Upper lobe of right lung (tissue), 1 donor: Measurements from ENCODE around the gene STATH. TPM values are rescaled to one million over a fixed set of nuclear protein-coding genes. Genes with fewer than 3 reads are reported as not detected.
"Not testable (repeated sequence)": the region's sequence is repeated elsewhere in the genome, so short reads cannot be mapped to it uniquely, and the experiment has no call there.

ENCODE experiments used
- ATAC-seq: fragments of 200-7000 bp; cut with Tn5 transposase; one replicate; pipeline ENCODE4 v1.9.1; 2020; ENCODE audit warnings: mild to moderate bottlenecking, moderate library complexity
- DNase-seq: peaks from one replicate; pipeline ENCODE4 v3.0.0-alpha.2; 2020
- H3K27ac ChIP-seq: fragments of 200-600 bp; one replicate; pipeline ENCODE4 v1.8.0; 2022
- H3K27me3 ChIP-seq: fragments of 200-600 bp; one replicate; pipeline ENCODE4 v1.8.0; 2022; ENCODE audit warnings: mild to moderate bottlenecking
- H3K36me3 ChIP-seq: fragments of 200-600 bp; one replicate; pipeline ENCODE4 v1.8.0; 2022
- H3K4me1 ChIP-seq: fragments of 200-600 bp; one replicate; pipeline ENCODE4 v1.8.0; 2022
- H3K4me3 ChIP-seq: fragments of 200-600 bp; one replicate; pipeline ENCODE4 v1.8.0; 2022; ENCODE audit warnings: mild to moderate bottlenecking
- H3K9me3 ChIP-seq: fragments of 200-600 bp; one replicate; pipeline ENCODE4 v1.8.0; 2022
- intact Hi-C: fragments of 100-400 bp; cut with DNase I; formaldehyde crosslinking; loops from one replicate; pipeline ENCODE4 v1.11.0; 2022
- total RNA-seq: library from RNA; stranded (reverse); fragmentation: NEBNext Ultra II Directional; extraction: Animal tissue kit (Norgen Biotek cat#: 25700); gene quantifications from one replicate; pipeline ENCODE4 v1.2.1, GENCODE V29; 2021
- TF ChIP-seq, protein P1 (sequence below): fragments of 200-600 bp; IDR thresholded peaks from one replicate; pipeline ENCODE4 v1.8.0; 2022; ENCODE audit warnings: antibody characterized with exemption
- donor health status: DM: no; HTN: yes; CAD: no; lungs with severe emphysema.

The STATH gene
- total RNA-seq, 1 donor from 2014 or later = not detected

DNA sequence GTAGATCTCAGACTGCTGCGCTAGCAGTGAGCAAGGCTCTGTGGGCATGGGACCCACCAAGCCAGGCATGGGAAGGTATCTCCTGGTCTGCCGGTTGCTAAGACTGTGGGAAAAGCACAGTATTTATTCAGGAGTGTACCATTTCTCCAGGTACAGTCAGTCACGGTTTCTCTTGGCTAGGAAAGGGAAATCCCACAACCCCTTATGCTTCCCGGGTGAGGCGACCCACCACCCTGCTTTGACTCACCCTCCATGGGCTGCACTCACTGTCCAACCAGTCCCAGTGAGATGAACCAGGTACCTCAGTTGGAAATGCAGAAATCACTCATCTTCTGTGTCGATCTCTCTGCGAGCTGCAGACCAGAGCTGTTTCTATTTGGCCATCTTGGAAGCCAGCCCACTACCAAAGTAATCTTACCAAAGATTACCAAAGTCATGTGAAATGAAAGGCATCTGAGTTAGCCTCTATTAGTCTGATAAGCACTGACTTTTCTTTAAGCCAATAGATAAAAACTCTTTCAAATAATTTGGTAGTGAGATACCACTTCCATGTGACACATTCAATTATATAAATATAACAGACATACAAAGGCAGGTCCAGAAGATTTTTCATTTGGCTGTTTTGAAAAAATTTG is 46.0 kb downstream of the STATH start:
- H3K4me3 ChIP-seq = no peak overlapping the region
- peaks cover 4% of the 10 kb centered on the region for H3K9me3 ChIP-seq
- no peaks in the 10 kb centered on the region for H3K36me3 ChIP-seq
- DNase-seq (no peak), ATAC-seq (no peak)
- TF ChIP-seq, protein P1, sequence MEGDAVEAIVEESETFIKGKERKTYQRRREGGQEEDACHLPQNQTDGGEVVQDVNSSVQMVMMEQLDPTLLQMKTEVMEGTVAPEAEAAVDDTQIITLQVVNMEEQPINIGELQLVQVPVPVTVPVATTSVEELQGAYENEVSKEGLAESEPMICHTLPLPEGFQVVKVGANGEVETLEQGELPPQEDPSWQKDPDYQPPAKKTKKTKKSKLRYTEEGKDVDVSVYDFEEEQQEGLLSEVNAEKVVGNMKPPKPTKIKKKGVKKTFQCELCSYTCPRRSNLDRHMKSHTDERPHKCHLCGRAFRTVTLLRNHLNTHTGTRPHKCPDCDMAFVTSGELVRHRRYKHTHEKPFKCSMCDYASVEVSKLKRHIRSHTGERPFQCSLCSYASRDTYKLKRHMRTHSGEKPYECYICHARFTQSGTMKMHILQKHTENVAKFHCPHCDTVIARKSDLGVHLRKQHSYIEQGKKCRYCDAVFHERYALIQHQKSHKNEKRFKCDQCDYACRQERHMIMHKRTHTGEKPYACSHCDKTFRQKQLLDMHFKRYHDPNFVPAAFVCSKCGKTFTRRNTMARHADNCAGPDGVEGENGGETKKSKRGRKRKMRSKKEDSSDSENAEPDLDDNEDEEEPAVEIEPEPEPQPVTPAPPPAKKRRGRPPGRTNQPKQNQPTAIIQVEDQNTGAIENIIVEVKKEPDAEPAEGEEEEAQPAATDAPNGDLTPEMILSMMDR = no peak
- H3K4me1 ChIP-seq = no peaks in the 10 kb centered on the region
- no peaks in the 10 kb centered on the region for H3K27me3 ChIP-seq
- no peak overlapping the region for H3K27ac ChIP-seq
- intact Hi-C loops = no loop called here

DNA sequence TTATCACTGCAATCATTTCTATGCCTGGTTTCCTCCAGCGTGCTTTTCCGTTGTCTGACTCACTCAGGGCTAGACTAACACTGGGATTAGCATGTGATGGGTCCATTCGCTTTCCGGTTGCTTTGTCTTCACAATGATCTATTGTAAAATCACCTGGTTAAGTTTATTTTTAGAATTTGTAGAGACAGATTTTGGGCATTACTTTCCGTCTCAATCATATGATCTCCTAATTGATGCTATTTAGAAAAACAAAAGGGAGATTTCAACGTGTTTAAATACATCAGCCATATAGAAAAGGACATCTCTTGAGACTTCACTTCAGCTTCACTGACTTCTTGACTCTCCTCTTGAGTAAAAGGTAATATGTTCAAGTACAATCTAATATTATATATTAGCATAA is 54.4 kb downstream of the STATH start, which contains the start of gene HTN1:
HTN1 (plus strand) TSS at position 301 of the 400 bp plus-strand sequence. CDS start 2,639 bp downstream, outside the sequence.
- H3K4me1 ChIP-seq, H3K27ac ChIP-seq, DNase-seq, H3K36me3 ChIP-seq, ATAC-seq, H3K4me3 ChIP-seq, H3K9me3 ChIP-seq, intact Hi-C loops, H3K27me3 ChIP-seq: not testable (repeated sequence)

Other genes starting within 250 kb of the STATH start
- 9.2 TPM for gene SULT1B1, start 235.3 kb upstream of the STATH start, total RNA-seq
- 1.4 TPM for gene SULT1E1, start 135.8 kb upstream of the STATH start, total RNA-seq
- gene CSN1S1, start 64.9 kb upstream of the STATH start, total RNA-seq = not detected
- not detected for gene CSN2, start 30.2 kb upstream of the STATH start, total RNA-seq
- not detected for gene HTN3, start 32.5 kb downstream of the STATH start, total RNA-seq
- gene HTN1, start 54.5 kb downstream of the STATH start, total RNA-seq = not detected
- gene PRR27, start 158.3 kb downstream of the STATH start, total RNA-seq = not detected
- 2.8 TPM for gene ODAM, start 199.8 kb downstream of the STATH start, total RNA-seq
- not detected for gene FDCSP, start 230.2 kb downstream of the STATH start, total RNA-seq
- not detected for gene CSN3, start 246.6 kb downstream of the STATH start, total RNA-seq